Effector CD8-positive, alpha-beta T cell (primary cell): ENCODE measurements around the gene ELF3.
"Not testable (repeated sequence)": the region's sequence is repeated elsewhere in the genome, so short reads cannot be mapped to it uniquely, and the experiment has no call there.

Source experiments
- DNase-seq: peaks from one replicate; lab custom pipeline; 2025; lab: John Stamatoyannopoulos, UW

ELF3 gene

GRCh38 chr1:202007805-202008489 is 2.4 kb upstream of the ELF3 start:
- DNase-seq, result no peak

- peak; percentile 44 for DNase-seq
Measured at GRCh38 chr1:202009326-202010179, 834 bp upstream of the ELF3 start.

DNA sequence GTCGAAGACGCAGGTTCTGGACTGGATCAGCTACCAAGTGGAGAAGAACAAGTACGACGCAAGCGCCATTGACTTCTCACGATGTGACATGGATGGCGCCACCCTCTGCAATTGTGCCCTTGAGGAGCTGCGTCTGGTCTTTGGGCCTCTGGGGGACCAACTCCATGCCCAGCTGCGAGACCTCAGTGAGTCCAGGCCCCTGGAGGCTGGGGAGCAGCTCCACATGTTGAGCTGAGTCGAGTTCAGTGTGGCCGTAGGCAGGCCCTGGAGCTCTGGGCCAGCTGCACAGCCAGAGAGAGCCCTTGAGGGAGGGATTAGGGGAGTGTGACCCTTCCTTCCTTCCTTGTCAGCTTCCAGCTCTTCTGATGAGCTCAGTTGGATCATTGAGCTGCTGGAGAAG is 1.6 kb downstream of the ELF3 start:
- no peak for DNase-seq

- no peak for DNase-seq
Measured at GRCh38 chr1:202012544-202013478, 2.4 kb downstream of the ELF3 start.

DNA sequence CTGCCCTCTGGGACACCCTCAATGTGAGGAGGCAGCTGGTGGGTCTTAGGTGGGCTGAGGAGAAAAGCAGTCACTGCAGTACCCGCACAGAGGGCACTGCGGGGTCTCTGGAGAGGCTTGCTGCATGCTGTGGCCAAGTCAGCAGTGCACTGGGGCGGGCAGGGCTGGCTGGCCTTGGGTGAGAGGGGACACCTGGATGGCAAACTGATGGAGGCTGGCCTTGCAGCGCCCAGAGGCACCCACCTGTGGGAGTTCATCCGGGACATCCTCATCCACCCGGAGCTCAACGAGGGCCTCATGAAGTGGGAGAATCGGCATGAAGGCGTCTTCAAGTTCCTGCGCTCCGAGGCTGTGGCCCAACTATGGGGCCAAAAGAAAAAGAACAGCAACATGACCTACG is 3.2 kb downstream of the ELF3 start:
- DNase-seq, result no peak

DNA sequence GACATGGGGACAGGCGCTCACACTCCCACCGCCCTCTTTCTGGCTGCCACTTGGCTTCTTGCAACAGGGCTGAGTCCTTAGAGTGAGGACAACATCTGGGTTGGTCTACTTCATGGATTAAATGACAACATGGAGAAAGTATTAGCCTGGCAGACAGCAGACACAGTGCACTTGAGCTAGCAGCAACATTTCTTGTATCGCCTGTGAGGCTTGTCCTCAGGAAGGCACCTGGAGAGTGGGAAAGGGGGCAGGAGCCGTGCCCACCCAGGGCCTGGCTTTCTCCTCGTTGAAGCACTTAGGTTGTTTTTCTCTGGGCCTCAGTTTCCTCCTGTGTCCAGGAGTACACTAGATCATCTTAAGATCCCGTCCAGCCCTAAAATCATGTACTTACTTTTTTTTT is 3.7 kb downstream of the ELF3 start:
- no peak for DNase-seq

DNA sequence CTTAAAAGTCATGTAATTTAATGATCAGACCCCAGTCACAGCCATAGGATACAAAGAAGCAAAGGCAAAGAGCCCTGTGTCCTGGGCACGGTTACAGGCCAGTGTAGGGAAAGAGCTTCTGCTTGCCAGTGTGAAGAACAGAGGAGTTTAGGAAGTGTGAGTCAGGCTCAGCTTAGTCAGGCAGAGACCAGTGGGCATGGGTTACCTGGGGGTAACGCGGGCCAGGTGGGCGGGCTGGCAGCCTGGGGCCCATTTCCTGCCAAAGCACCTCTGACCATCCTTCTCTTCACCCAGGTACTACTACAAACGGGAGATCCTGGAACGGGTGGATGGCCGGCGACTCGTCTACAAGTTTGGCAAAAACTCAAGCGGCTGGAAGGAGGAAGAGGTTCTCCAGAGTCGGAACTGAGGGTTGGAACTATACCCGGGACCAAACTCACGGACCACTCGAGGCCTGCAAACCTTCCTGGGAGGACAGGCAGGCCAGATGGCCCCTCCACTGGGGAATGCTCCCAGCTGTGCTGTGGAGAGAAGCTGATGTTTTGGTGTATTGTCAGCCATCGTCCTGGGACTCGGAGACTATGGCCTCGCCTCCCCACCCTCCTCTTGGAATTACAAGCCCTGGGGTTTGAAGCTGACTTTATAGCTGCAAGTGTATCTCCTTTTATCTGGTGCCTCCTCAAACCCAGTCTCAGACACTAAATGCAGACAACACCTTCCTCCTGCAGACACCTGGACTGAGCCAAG is 4.7 kb downstream of the ELF3 start:
- DNase-seq, result no peak

DNA sequence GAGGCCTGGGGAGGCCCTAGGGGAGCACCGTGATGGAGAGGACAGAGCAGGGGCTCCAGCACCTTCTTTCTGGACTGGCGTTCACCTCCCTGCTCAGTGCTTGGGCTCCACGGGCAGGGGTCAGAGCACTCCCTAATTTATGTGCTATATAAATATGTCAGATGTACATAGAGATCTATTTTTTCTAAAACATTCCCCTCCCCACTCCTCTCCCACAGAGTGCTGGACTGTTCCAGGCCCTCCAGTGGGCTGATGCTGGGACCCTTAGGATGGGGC is 5.2 kb downstream of the ELF3 start:
- no peak for DNase-seq

DNA sequence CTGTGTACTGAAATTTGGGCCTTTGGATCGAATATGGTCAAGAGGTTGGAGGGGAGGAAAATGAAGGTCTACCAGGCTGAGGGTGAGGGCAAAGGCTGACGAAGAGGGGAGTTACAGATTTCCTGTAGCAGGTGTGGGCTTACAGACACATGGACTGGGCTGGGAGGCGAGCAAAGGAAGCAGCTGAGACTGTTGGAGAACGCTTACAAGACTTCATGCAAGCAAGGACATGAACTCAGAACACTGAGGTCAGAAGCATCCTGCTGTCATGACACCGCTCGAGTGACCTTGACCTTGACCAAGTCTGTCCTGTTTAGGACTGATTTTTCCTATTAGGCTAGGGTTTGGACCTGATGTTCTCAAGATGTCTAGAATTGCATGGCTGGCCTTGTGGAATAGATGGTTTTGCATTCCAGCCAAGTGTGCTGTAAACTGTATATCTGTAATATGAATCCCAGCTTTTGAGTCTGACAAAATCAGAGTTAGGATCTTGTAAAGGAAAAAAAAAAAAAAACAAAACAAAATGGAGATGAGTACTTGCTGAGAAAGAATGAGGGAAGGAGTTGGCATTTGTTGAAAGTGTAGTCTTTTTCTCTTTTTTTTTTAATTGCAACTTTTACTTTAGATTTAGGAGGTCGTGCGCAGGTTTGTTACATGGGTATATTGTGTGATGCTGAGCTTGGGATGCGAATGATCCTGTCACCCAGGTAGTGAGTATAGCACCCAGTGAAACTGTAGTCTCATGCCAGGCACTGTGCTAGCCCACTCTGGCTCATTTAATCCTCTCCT is 5.8 kb downstream of the ELF3 start:
- no peak for DNase-seq

- DNase-seq, result no peak
Measured at GRCh38 chr1:202016811-202017748, 6.7 kb downstream of the ELF3 start.

DNA sequence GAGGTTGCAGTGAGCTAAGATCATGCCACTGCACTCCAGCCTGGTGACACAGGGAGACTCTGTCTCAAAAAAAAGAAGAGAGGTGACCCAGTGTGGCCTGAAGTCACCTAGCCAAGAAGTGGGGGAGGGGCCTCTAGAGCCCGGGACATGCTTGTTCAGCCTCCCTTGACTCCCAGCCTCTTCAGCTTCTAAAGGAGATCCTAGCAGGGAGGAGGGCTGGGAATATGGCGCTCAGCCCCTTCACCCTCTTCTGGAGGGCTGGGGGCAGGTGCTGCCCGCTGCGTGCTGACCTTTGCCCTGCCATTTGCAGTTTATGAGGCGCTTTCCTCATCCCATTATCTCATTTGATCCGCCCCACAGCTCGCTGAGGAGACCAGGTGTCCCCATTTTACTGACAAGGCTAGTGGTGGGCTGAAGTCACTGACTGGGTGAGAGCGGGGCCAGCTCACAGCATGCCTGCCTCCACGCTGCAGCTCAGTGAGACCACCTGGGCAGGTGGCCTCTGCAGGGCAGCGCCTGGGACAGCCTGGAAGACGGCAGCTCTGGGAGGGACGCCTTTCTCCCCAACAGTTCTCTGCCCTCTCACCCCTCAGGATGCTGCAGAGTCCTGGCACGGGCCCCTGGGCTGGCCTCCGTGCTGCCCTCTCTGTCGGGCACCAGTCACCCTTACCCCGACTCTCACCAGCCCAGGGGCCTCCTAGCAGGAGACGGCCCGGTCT is 7.5 kb downstream of the ELF3 start:
- no peak for DNase-seq

GRCh38 chr1:202018468-202019234 is 8.3 kb downstream of the ELF3 start:
- DNase-seq, result no peak

GRCh38 chr1:202019235-202019558 is 8.8 kb downstream of the ELF3 start:
- DNase-seq, result not testable (repeated sequence)

GRCh38 chr1:202023001-202023433 is 12.6 kb downstream of the ELF3 start:
- DNase-seq, result no peak

DNA sequence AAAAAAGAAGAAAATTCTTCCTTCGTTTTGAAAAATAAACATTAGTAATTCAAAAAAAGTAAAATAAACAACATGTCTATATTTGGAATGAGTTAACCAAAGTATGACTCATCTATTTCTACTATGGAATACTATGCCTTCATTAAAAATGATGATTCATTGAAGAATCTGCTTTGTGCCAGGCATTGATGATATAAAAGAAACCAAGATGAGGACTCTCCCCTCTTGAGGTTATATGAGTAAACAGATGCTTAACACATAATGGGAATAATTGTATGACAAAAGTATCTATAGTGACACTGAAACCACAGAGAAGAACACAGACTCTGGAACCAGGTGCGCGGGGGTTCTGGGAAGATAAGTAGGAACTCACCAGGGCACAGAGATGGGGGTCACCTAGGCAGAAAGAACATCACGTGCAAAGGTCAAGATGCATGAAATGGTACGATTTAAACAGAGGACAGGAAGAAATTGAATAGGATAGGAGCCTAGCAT is 18.8 kb downstream of the ELF3 start:
- no peak for DNase-seq

GRCh38 chr1:202029727-202030126 is 19.3 kb downstream of the ELF3 start:
- no peak for DNase-seq

GRCh38 chr1:202031796-202032195 is 21.4 kb downstream of the ELF3 start:
- DNase-seq, result no peak

- no peak for DNase-seq
Measured at GRCh38 chr1:202034149-202034682, 23.8 kb downstream of the ELF3 start.
